NCI-H187 (cell line): Measurements from ENCODE around the gene ARRDC2.
"Not testable (repeated sequence)": the region's sequence is repeated elsewhere in the genome, so short reads cannot be mapped to it uniquely, and the experiment has no call there.

Experiments
- DNase-seq, 2 experiments: peaks; one replicate each; lab custom pipeline; 2025; lab: John Stamatoyannopoulos, UW

The ARRDC2 gene

GRCh38 chr19:18016209-18016910, 8.4 kb downstream of the ARRDC2 start:
- DNase-seq: no peak

GRCh38 chr19:18017275-18018083, 9.5 kb downstream of the ARRDC2 start:
- no peak for DNase-seq

GRCh38 chr19:18020212-18021085, 12.5 kb downstream of the ARRDC2 start:
- no peak for DNase-seq

GRCh38 chr19:18021121-18021755, 13.3 kb downstream of the ARRDC2 start:
- DNase-seq: no peak

- no peak for DNase-seq
Observed at GRCh38 chr19:18023622-18024251, 15.8 kb downstream of the ARRDC2 start.

- DNase-seq: no peak
Observed at GRCh38 chr19:18027151-18027550, 19.2 kb downstream of the ARRDC2 start.

- no peak for DNase-seq
Observed at GRCh38 chr19:18029617-18030338, 21.8 kb downstream of the ARRDC2 start.

GRCh38 chr19:18031401-18031800, 23.4 kb downstream of the ARRDC2 start:
- not testable (repeated sequence) for DNase-seq

- DNase-seq: not testable (repeated sequence)
Observed at GRCh38 chr19:18032102-18032501, 24.1 kb downstream of the ARRDC2 start.

GRCh38 chr19:18041054-18041453, 33.1 kb downstream of the ARRDC2 start:
- DNase-seq: no peak

GRCh38 chr19:18043676-18044075, 35.7 kb downstream of the ARRDC2 start:
- no peak for DNase-seq

GRCh38 chr19:18044825-18045304, 36.9 kb downstream of the ARRDC2 start:
- DNase-seq: no peak

GRCh38 chr19:18045307-18046050, 37.5 kb downstream of the ARRDC2 start:
- no peak for DNase-seq

GRCh38 chr19:18046059-18046718, 38.2 kb downstream of the ARRDC2 start:
- no peak for DNase-seq

- DNase-seq: no peak
Observed at GRCh38 chr19:18049385-18049784, 41.4 kb downstream of the ARRDC2 start.

- DNase-seq: no peak
Observed at GRCh38 chr19:18051887-18052286, 43.9 kb downstream of the ARRDC2 start.

GRCh38 chr19:18053576-18054219, 45.7 kb downstream of the ARRDC2 start:
- DNase-seq: no peak

GRCh38 chr19:18055967-18056366, 48.0 kb downstream of the ARRDC2 start:
- DNase-seq: no peak

GRCh38 chr19:18057557-18057956, 49.6 kb downstream of the ARRDC2 start:
- no peak for DNase-seq
